WTC11 (cell line): ENCODE results near the gene PHYHD1. TPM values are rescaled to one million over a fixed set of nuclear protein-coding genes. Genes with fewer than 3 reads are reported as not detected.

Experiments used
- ATAC-seq: fragments of 200-7000 bp; cut with Tn5 transposase; 2 replicates; pipeline ENCODE4 v1.10.0; 2021; ENCODE audit warnings: mild to moderate bottlenecking, moderate library complexity
- CTCF ChIA-PET: fragments of 300-600 bp; sonication (Branson Sonifier 250); formaldehyde crosslinking; loops from one replicate; lab custom pipeline; 2021; ENCODE audit warnings: antibody characterized with exemption; lab: Charles Lee
- POLR2A ChIA-PET: fragments of 350-600 bp; sonication (Branson Sonifier 250); formaldehyde crosslinking; loops from one replicate; lab custom pipeline; 2021; ENCODE audit warnings: antibody characterized with exemption; lab: Charles Lee
- DNase-seq: peaks from one replicate; pipeline ENCODE4 v3.0.0; 2021; ENCODE audit warnings: low spot score
- H3K27ac Mint-ChIP-seq: 2 replicates; pipeline ENCODE4 v1.8.0; 2021; ENCODE audit warnings: mixed read lengths
- H3K27me3 Mint-ChIP-seq: 2 replicates; pipeline ENCODE4 v1.8.0; 2021; ENCODE audit warnings: low read depth, mild to moderate bottlenecking, moderate library complexity, mixed read lengths
- H3K36me3 Mint-ChIP-seq: 2 replicates; pipeline ENCODE4 v1.8.0; 2021; ENCODE audit warnings: mixed read lengths
- H3K4me1 Mint-ChIP-seq: 2 replicates; pipeline ENCODE4 v1.8.0; 2022; ENCODE audit warnings: mixed read lengths
- H3K4me3 Mint-ChIP-seq: 2 replicates; pipeline ENCODE4 v1.8.0; 2021; ENCODE audit warnings: mild to moderate bottlenecking, moderate library complexity, mixed read lengths
- H3K9me3 Mint-ChIP-seq: 2 replicates; pipeline ENCODE4 v1.8.0; 2021; ENCODE audit warnings: mixed read lengths
- CREM ChIP-seq: sonication (generic); formaldehyde crosslinking; IDR thresholded peaks from 2 replicates; pipeline ENCODE4 v1.8.1; 2022; ENCODE audit warnings: mild to moderate bottlenecking, missing genetic modification reagents, moderate library complexity
- ESRRA ChIP-seq: sonication (generic); formaldehyde crosslinking; IDR thresholded peaks from 2 replicates; pipeline ENCODE4 v1.8.1; 2022; ENCODE audit warnings: mild to moderate bottlenecking, missing genetic modification reagents, borderline replicate concordance
- GRHL2 ChIP-seq: fragments of 250-450 bp; sonication (Bioruptor Pico); IDR thresholded peaks from 2 replicates; pipeline ENCODE4 v1.8.0; 2022; ENCODE audit warnings: mild to moderate bottlenecking, moderate library complexity; ENCODE audit not compliant: insufficient replicate concordance, severe bottlenecking
- HMGA2 ChIP-seq: fragments of 250-450 bp; sonication (Bioruptor Pico); IDR thresholded peaks from 2 replicates; pipeline ENCODE4 v1.4.0; 2021; ENCODE audit warnings: mild to moderate bottlenecking, moderate library complexity
- MYBL2 ChIP-seq: sonication (generic); formaldehyde crosslinking; IDR thresholded peaks from 2 replicates; pipeline ENCODE4 v1.8.1; 2023; ENCODE audit warnings: mild to moderate bottlenecking, moderate library complexity, missing genetic modification reagents
- OVOL2 ChIP-seq: fragments of 250-450 bp; sonication (Bioruptor Pico); IDR thresholded peaks from 2 replicates; pipeline ENCODE4 v1.9.0; 2021; ENCODE audit warnings: mild to moderate bottlenecking, borderline replicate concordance
- SMAD4 ChIP-seq: sonication (generic); formaldehyde crosslinking; IDR thresholded peaks from 2 replicates; pipeline ENCODE4 v1.8.0; 2022; ENCODE audit warnings: mild to moderate bottlenecking, missing genetic modification reagents
- TP53 ChIP-seq: sonication (generic); formaldehyde crosslinking; IDR thresholded peaks from 2 replicates; pipeline ENCODE4 v1.8.1; 2023; ENCODE audit warnings: mild to moderate bottlenecking, missing genetic modification reagents
- ZNF138 ChIP-seq: sonication (generic); formaldehyde crosslinking; conservative IDR thresholded peaks from 2 replicates; pipeline ENCODE4 v1.8.1; 2022; ENCODE audit warnings: mild to moderate bottlenecking, moderate library complexity, missing genetic modification reagents
- ZNF423 ChIP-seq: fragments of 250-450 bp; sonication (Bioruptor Pico); IDR thresholded peaks from 2 replicates; pipeline ENCODE4 v2.1.2; 2022; ENCODE audit warnings: mild to moderate bottlenecking, moderate library complexity
- total RNA-seq: library from RNA; stranded (reverse); gene quantifications from 3 replicates; pipeline ENCODE4 v1.2.3, GENCODE V29; 2021
- TF ChIP-seq, protein P1 (sequence below): fragments of 200-600 bp; IDR thresholded peaks from 2 replicates; pipeline ENCODE4 v1.8.0; 2022; ENCODE audit warnings: antibody characterized with exemption
- TF ChIP-seq, protein P2 (sequence below): sonication (generic); formaldehyde crosslinking; IDR thresholded peaks from 2 replicates; pipeline ENCODE4 v1.8.1; 2022; ENCODE audit warnings: missing genetic modification reagents, borderline replicate concordance
- TF ChIP-seq, protein P3 (sequence below): sonication (generic); formaldehyde crosslinking; IDR thresholded peaks from 2 replicates; pipeline ENCODE4 v1.8.1; 2023; ENCODE audit warnings: mild to moderate bottlenecking, missing genetic modification reagents, moderate library complexity
- TF ChIP-seq, protein P4 (sequence below): sonication (generic); formaldehyde crosslinking; IDR thresholded peaks from 2 replicates; pipeline ENCODE4 v1.8.1; 2023; ENCODE audit warnings: mild to moderate bottlenecking, missing genetic modification reagents, moderate library complexity
- TF ChIP-seq, protein P5 (sequence below): sonication (generic); formaldehyde crosslinking; IDR thresholded peaks from 2 replicates; pipeline ENCODE4 v1.8.0; 2022; ENCODE audit warnings: mild to moderate bottlenecking, missing genetic modification reagents
- TF ChIP-seq, protein P6 (sequence below): sonication (generic); formaldehyde crosslinking; IDR thresholded peaks from 2 replicates; pipeline ENCODE4 v1.8.0; 2022; ENCODE audit warnings: mild to moderate bottlenecking, missing genetic modification reagents
- TF ChIP-seq, protein P7 (sequence below): sonication (generic); formaldehyde crosslinking; IDR thresholded peaks from 2 replicates; pipeline ENCODE4 v1.8.0; 2023; ENCODE audit warnings: mild to moderate bottlenecking, missing genetic modification reagents

PHYHD1 gene
- total RNA-seq, 1 experiment from 2014 or later: 14.6 TPM

DNA sequence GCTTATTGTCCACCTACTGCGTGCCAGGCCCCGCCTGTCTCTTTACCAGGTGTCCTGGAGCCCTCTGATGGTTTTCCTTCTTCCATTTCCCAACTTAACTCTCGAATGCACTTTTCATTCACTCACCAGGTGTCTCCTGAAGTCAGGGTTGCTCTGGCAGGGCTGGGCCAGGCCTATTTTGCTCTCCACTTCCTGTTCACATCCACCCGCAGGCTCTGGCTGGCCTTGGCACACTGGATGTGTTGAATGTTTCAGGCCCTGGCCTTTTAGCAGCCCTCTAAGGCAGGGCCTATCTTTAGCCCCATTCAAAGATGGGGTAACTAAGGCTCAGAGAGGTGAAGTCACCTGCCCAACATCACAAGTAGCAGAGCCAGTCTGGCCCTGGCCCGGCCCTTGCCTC lies 22.4 kb upstream of the PHYHD1 start (continued):
- TF ChIP-seq, protein P1, sequence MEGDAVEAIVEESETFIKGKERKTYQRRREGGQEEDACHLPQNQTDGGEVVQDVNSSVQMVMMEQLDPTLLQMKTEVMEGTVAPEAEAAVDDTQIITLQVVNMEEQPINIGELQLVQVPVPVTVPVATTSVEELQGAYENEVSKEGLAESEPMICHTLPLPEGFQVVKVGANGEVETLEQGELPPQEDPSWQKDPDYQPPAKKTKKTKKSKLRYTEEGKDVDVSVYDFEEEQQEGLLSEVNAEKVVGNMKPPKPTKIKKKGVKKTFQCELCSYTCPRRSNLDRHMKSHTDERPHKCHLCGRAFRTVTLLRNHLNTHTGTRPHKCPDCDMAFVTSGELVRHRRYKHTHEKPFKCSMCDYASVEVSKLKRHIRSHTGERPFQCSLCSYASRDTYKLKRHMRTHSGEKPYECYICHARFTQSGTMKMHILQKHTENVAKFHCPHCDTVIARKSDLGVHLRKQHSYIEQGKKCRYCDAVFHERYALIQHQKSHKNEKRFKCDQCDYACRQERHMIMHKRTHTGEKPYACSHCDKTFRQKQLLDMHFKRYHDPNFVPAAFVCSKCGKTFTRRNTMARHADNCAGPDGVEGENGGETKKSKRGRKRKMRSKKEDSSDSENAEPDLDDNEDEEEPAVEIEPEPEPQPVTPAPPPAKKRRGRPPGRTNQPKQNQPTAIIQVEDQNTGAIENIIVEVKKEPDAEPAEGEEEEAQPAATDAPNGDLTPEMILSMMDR: no peak
- TF ChIP-seq, protein P2, sequence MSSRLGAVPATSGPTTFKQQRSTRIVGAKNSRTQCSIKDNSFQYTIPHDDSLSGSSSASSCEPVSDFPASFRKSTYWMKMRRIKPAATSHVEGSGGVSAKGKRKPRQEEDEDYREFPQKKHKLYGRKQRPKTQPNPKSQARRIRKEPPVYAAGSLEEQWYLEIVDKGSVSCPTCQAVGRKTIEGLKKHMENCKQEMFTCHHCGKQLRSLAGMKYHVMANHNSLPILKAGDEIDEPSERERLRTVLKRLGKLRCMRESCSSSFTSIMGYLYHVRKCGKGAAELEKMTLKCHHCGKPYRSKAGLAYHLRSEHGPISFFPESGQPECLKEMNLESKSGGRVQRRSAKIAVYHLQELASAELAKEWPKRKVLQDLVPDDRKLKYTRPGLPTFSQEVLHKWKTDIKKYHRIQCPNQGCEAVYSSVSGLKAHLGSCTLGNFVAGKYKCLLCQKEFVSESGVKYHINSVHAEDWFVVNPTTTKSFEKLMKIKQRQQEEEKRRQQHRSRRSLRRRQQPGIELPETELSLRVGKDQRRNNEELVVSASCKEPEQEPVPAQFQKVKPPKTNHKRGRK (CRISPR knock-in tag): no peak
- TF ChIP-seq, protein P3, sequence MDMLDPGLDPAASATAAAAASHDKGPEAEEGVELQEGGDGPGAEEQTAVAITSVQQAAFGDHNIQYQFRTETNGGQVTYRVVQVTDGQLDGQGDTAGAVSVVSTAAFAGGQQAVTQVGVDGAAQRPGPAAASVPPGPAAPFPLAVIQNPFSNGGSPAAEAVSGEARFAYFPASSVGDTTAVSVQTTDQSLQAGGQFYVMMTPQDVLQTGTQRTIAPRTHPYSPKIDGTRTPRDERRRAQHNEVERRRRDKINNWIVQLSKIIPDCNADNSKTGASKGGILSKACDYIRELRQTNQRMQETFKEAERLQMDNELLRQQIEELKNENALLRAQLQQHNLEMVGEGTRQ (CRISPR knock-in tag): no peak
- TF ChIP-seq, protein P4, sequence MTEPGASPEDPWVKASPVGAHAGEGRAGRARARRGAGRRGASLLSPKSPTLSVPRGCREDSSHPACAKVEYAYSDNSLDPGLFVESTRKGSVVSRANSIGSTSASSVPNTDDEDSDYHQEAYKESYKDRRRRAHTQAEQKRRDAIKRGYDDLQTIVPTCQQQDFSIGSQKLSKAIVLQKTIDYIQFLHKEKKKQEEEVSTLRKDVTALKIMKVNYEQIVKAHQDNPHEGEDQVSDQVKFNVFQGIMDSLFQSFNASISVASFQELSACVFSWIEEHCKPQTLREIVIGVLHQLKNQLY: no peak

DNA sequence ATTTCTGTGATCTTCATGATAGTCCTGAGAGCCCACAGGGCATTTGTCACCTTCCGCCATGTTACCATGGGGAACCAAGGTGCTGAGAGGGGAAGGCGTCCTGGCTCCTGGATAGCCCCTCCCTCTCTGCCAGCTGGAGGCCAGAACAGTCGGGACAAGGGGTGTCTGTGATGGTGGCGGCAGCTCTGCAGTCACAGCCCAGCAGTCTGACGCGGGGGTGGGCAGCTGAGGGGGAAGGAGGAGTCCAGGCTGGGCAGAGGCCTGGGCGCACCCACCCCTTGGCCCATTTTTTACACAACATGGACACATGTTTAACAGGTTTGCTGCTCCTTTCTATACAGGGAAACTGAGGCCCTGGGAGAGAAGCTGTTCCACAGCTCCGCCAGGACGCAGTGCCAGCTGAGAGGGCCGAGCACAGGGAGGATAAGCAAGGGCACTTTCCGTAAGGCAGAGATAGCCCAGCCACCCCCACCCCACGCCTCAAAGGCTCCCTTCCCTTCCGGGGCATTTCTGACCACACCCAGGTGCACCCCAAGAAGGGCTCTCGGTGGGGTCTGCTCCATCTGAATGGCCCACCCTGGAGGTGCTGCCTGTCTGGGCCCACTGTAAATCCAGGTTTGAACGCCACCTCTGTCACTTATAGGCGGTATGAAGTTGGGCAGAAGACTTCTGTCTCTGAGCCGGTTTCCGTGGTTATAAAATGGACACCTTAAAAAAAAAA lies 21.8 kb upstream of the PHYHD1 start:
- POLR2A ChIA-PET: no interaction called here
- ATAC-seq: no peak
- H3K27ac Mint-ChIP-seq: peak overlapping the region; percentile 95
- peaks cover 31% of the 10 kb centered on the region for H3K4me1 Mint-ChIP-seq
- TF ChIP-seq OVOL2 (CRISPR knock-in tag): no peak
- no peak for TF ChIP-seq CREM (CRISPR knock-in tag)
- TF ChIP-seq MYBL2: no peak
- H3K27me3 Mint-ChIP-seq: no peaks in the 10 kb centered on the region
- peaks cover 17% of the 10 kb centered on the region for H3K36me3 Mint-ChIP-seq
- H3K9me3 Mint-ChIP-seq: no peaks in the 10 kb centered on the region
- CTCF ChIA-PET: no interaction called here
- no peak for DNase-seq
- no peak overlapping the region for H3K4me3 Mint-ChIP-seq

DNA sequence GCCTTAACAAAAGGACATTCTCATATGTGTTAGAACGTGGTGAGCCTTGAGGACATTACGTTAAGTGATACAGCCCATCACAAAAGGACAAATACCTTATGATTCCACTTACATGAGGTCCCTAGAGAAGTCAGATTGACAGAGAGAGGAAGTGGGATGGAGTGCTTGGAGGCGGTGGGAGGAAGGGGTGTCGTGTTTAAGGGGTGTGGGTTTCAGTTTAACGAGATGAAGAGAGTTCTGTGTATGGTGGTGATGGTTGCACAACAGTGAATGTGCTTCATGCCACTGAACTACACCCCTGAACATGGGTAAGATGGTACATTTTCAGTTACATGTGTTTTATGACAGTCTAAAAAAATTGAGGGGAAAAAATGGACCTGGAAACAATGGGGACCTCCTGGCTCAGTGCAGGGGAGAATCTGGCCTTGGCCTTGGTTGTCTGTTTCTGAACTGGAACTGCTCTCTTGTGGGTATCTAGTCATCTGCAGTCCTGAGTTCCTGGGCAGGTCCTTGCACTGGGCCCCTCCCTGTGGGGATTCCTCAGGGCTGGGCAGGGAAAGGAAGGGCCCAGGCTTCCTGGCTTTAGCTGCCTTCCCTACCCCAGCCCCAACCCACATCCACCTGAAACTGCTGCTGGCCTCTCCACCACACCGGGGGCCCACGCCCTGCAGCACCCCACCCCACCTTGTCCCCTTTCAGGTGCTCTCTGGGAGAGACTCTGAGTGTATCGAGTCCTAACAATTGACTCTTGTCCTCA lies 21.0 kb upstream of the PHYHD1 start:
- POLR2A ChIA-PET: no interaction called here
- no peaks in the 10 kb centered on the region for H3K9me3 Mint-ChIP-seq
- TF ChIP-seq TP53 (CRISPR knock-in tag) (no peak), ESRRA (CRISPR knock-in tag) (no peak), HMGA2 (CRISPR knock-in tag) (no peak), SMAD4 (no peak), ZNF423 (CRISPR knock-in tag) (no peak), CREM (CRISPR knock-in tag) (no peak), ZNF138 (CRISPR knock-in tag) (no peak), GRHL2 (CRISPR knock-in tag) (no peak)
- TF ChIP-seq, protein P5, sequence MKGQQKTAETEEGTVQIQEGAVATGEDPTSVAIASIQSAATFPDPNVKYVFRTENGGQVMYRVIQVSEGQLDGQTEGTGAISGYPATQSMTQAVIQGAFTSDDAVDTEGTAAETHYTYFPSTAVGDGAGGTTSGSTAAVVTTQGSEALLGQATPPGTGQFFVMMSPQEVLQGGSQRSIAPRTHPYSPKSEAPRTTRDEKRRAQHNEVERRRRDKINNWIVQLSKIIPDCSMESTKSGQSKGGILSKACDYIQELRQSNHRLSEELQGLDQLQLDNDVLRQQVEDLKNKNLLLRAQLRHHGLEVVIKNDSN (CRISPR knock-in tag): no peak
- TF ChIP-seq, protein P6, sequence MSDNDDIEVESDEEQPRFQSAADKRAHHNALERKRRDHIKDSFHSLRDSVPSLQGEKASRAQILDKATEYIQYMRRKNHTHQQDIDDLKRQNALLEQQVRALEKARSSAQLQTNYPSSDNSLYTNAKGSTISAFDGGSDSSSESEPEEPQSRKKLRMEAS (CRISPR knock-in tag): no peak
- TF ChIP-seq, protein P3 (CRISPR knock-in tag): no peak
- TF ChIP-seq, protein P7, sequence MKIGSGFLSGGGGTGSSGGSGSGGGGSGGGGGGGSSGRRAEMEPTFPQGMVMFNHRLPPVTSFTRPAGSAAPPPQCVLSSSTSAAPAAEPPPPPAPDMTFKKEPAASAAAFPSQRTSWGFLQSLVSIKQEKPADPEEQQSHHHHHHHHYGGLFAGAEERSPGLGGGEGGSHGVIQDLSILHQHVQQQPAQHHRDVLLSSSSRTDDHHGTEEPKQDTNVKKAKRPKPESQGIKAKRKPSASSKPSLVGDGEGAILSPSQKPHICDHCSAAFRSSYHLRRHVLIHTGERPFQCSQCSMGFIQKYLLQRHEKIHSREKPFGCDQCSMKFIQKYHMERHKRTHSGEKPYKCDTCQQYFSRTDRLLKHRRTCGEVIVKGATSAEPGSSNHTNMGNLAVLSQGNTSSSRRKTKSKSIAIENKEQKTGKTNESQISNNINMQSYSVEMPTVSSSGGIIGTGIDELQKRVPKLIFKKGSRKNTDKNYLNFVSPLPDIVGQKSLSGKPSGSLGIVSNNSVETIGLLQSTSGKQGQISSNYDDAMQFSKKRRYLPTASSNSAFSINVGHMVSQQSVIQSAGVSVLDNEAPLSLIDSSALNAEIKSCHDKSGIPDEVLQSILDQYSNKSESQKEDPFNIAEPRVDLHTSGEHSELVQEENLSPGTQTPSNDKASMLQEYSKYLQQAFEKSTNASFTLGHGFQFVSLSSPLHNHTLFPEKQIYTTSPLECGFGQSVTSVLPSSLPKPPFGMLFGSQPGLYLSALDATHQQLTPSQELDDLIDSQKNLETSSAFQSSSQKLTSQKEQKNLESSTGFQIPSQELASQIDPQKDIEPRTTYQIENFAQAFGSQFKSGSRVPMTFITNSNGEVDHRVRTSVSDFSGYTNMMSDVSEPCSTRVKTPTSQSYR (CRISPR knock-in tag): no peak

More for the DNA sequence above, 21.0 kb upstream of the PHYHD1 start:
- CTCF ChIA-PET: no interaction called here
- ATAC-seq (no peak), DNase-seq (no peak)
- Mint-ChIP-seq H3K27me3 (no peaks in the 10 kb centered on the region), H3K4me1 (peaks cover 30% of the 10 kb centered on the region), H3K4me3 (no peak overlapping the region), H3K27ac (peak overlapping the region; percentile 92), H3K36me3 (peaks cover 17% of the 10 kb centered on the region)
